ENCODE data around the gene GSE1.

GSE1 gene

DNA sequence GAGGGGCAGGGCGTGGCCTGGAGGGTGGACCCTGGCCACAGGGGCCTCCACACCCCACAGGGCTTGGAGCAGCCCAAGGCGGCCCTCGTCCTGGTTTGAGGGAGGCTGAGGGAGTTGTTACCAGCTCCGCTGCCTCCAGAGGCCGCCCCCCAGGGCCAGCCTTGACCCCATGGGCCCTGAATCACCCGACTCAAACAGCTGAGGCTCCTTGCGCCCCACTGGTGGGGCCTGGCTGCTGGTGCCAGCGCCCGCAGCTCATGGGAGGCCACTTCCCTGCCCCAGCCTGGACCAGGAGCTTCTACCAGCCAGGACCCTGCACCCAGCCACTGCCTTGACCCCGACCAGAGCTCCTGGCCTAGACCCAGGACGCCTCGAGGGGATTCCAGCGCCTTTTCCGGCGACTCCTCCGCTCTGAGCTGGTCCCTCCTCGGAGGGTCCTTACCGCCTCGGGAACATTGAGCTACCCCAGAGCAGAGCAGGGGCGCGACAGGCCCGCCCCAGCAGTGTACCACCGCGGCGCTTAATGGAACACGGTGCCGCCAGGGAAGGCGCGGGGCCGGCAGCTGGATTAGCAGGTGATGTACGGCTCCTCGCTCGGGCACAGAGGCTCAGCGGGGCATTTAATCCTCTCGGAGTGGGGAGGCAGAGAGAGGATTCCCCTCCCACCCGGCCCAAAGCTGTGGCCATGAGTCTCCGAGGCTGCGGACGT is 37.2 kb downstream of the GSE1 start:
- DNase-seq, result no peak

- peak in 8 of 14 donors; percentile 13 to 72 (median 40) for DNase-seq
Observed at GRCh38 chr16:85650844-85651628, 37.9 kb downstream of the GSE1 start.

DNA sequence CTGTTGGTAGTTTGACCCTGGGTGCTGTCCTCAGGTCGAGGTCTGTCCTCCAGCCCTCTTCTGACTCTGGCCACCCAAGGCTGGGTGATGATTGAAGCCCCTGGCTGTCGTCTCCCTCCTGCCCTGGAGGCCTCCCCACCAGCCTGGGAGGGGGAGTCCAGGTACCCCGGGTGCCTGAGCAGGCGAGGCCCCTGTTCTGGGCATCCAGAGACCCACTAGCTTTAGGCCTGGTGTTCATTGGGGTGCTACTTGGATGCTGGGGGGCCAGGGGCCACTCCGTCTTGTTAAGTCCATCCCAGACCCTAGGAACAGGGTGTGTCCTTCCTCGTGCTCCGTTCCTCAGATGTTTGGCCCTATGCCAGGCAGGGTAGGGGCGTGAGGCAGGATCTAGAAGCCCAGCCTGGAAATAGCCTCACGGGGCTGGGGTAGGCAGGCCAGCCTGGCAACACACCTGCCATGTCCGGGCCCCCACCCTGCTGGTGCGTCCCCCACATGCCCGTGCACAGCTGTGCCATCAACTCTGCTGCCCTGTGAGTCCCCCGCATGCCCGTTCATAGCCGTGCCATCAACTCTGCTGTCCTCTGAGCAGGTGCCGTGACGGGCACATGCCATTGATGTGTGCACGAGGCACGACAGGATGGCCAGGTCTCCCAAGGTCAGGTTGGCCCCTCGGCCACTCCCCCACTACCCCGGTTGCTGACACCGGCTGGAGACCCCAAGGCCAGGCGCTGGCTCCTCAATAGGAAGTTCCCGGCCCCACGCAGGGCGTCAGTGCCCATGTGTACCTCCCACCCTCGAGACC is 38.7 kb downstream of the GSE1 start:
- DNase-seq, result peak in 1 of 14 donors; percentile 50

DNA sequence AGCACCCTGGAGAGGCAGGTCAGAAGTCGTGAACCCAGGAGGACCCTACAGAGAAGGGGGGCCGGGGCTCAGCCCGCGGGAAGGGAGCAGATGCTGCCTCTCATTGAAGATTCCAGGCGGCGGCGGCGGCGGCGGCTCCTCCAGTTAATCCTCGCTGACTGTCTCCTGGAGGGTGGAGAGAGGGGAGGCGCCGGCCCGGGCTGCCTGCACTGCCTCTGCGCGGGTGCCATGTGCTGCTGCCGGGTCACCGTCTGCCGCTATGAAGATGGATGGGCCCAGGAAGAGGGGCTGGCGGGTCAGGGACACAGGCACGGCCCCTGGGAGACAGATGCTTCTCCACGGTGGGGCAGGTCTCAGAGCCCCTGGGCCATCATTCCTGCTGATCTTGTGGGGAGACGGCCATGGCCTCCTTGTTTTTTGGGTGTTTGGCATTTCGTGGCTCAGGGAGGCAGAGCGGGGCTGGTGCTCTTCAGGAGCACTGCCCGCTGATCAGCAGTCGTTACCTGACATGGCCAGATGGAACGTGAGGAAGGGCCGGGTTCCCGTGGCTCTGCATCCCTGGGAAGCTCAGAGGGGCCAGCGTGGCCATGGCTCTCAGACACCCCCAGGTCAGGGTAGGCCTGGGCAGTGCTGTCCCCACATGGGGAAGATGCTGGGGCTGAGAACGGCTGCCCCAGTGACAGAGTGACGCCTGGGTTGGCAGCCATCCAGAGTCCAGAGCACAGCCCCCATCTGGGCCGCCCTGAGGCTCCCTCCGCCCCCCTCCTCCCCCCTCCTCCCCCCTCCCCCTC is 39.5 kb downstream of the GSE1 start:
- DNase-seq, result peak in 11 of 14 donors; percentile 19 to 71 (median 53)

- DNase-seq, result peak in 1 of 14 donors; percentile 71
Observed at GRCh38 chr16:85653290-85653891, 40.3 kb downstream of the GSE1 start.

GRCh38 chr16:85654251-85655095 is 41.4 kb downstream of the GSE1 start:
- no peak for DNase-seq

DNA sequence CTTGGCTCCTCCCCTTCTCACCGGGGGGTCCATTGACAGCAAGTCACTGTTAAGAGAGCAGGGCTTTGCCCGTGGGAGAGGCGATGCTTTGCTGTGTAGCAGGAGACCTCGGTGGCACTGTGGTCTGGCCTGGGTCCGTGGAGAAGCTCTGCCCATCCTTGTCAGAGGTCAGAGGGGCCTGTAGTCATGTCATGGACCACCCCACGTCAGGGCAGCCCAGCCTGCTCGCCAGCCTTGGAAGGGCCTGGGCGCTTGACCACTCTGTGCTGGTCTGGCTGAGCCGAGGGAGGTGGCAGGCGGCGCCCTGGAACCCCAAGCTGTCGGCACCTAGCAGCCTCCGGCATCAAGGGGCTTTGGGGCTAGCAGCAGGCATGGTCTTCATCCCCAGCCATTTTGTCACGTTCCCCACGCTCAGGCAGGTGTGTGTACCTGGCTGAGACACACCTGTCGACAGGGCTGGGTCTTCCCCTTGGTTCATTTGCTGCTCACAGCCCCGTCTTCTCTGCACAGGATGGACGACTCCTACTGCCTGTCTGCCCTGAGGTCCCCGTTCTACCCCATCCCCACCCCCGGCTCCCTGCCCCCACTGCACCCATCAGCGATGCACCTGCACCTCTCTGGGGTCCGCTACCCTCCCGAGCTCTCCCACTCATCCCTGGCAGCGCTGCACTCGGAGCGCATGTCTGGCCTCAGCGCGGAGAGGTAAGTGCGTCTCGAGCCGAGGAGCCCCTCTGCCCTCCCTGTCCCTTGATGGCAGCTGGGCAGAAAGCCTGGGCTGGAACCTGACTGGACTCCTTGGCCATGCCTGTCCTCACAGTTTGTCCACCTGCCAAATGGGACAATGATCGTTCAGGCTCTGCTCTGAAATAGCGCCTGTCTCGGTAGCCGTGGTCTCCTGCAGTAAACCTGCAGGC is 42.4 kb downstream of the GSE1 start:
- no peak for DNase-seq

- peak in 2 of 14 donors; percentile 27 to 62 for DNase-seq
Observed at GRCh38 chr16:85656351-85657266, 43.5 kb downstream of the GSE1 start.

DNA sequence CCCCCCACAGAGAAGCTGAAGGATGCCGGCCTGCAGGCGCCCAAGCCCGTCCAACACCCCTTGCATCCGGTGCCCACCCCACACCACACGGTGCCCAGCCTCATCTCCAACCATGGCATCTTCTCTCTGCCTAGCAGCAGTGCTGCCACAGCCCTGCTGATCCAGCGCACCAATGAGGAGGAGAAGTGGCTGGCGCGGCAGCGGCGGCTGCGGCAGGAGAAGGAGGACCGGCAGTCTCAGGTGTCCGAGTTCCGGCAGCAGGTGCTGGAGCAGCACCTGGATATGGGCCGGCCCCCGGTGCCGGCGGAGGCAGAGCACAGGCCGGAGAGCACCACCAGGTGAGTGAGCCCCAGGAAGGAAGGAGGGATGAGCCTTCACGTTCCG is 44.1 kb downstream of the GSE1 start:
- DNase-seq, result no peak

GRCh38 chr16:85657996-85658395 is 44.9 kb downstream of the GSE1 start:
- no peak for DNase-seq

- DNase-seq, result no peak
Observed at GRCh38 chr16:85658504-85659326, 45.6 kb downstream of the GSE1 start.

DNA sequence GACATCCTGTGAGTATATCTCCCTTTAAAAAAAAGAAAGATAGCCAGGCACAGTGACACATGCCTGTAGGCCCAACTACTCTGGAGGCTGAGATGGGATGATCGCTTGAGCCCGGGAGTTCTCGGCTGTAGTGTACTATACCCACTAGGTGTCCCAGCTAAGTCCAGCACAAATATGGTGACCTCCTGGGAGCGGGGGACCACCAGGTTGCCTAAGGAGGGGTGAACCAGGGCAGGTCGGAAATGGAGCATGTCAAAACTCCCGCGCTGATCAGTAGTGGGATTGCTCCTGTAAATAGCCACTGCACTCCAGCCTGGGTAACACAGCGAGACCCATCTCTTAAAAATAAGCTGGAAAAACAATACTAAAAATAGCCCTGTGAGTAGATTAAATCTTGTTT is 46.2 kb downstream of the GSE1 start:
- no peak for DNase-seq

- DNase-seq, result peak in 10 of 14 donors; percentile 20 to 72 (median 44)
Observed at GRCh38 chr16:85659805-85660511, 46.8 kb downstream of the GSE1 start.

DNA sequence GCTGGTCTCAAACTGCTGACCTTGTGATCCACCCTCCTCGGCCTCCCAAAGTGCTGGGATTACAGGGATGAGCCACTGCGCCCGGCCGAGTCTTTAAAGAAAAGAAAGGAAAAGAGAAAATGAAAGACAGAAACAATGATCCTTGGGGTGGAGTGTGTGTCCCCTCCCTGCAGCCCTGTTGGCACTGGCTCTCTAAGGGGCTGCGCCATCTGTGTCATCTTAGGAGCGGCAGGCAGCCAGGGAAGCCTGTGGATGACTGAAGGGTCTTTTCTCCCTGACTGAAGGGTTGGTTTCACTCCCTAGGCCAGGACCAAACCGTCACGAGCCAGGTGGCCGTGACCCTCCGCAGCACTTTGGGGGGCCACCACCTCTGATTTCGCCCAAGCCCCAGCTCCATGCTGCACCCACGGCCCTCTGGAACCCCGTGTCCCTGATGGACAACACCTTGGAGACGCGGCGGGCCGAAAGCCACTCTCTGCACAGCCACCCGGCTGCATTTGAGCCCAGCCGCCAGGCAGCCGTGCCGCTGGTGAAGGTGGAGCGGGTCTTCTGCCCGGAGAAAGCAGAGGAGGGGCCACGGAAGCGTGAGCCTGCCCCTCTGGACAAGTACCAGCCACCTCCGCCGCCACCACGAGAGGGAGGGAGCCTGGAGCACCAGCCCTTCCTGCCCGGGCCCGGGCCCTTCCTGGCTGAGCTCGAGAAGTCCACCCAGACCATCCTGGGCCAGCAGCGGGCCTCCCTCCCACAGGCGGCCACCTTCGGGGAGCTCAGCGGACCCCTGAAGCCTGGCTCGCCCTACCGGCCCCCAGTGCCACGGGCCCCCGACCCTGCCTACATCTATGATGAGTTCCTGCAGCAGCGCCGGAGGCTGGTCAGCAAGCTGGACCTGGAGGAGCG is 48.0 kb downstream of the GSE1 start:
- DNase-seq, result no peak

- no peak for DNase-seq
Observed at GRCh38 chr16:85661740-85662481, 48.8 kb downstream of the GSE1 start.

Measured in C1 segment of cervical spinal cord (tissue), 14 donors.